HL-60 (cell line): ENCODE results near the gene ZNF783.
A peak's percentile ranks its signal among the peaks of the same experiment; 100 is the strongest.

Source experiments
- DNase-seq, 2 experiments: peaks; one replicate each; pipeline ENCODE4 v3.0.0-alpha.2; 2010 to 2020; ENCODE audit warnings: low read depth in 1 of 2, low spot score in 1 of 2
- H3K27ac ChIP-seq: fragments of 250-450 bp; sonication (Bioruptor Pico); replicated peaks from 2 replicates; pipeline ENCODE4 v1.5.1; 2020; ENCODE audit warnings: mild to moderate bottlenecking, moderate library complexity
- H3K27me3 ChIP-seq: fragments of 250-450 bp; sonication (Bioruptor Pico); 2 replicates; pipeline ENCODE4 v1.5.1; 2021; ENCODE audit warnings: mild to moderate bottlenecking, moderate library complexity; ENCODE audit not compliant: insufficient read depth, poor library complexity, severe bottlenecking
- H3K4me3 ChIP-seq: replicated peaks from 2 replicates; pipeline ENCODE4 v1.5.1; 2011; ENCODE audit warnings: mild to moderate bottlenecking, control low read depth, low read length; ENCODE audit not compliant: insufficient read depth
- CTCF ChIP-seq: IDR thresholded peaks from one replicate; pipeline ENCODE4 v1.5.1; 2011; ENCODE audit warnings: low read length, control low read depth, inconsistent platforms; ENCODE audit not compliant: insufficient read depth
- GABPA ChIP-seq: IDR thresholded peaks from 2 replicates; pipeline ENCODE4 v1.6.1; 2012; ENCODE audit warnings: low read depth
- POLR2AphosphoS5 ChIP-seq: IDR thresholded peaks from 2 replicates; pipeline ENCODE4 v1.6.1; 2012; ENCODE audit warnings: low read depth
- REST ChIP-seq: IDR thresholded peaks from 2 replicates; pipeline ENCODE4 v1.6.1; 2012; ENCODE audit warnings: low read depth; ENCODE audit not compliant: insufficient replicate concordance
- SPI1 ChIP-seq: IDR thresholded peaks from 2 replicates; pipeline ENCODE4 v1.6.1; 2012; ENCODE audit warnings: low read depth, mild to moderate bottlenecking, borderline replicate concordance

ZNF783 gene

GRCh38 chr7:149223176-149223575 lies 38.8 kb upstream of the ZNF783 start:
- no peak for DNase-seq
- no peak for TF ChIP-seq GABPA
- TF ChIP-seq SPI1: no peak
- TF ChIP-seq REST: no peak
- no peak for TF ChIP-seq CTCF
- TF ChIP-seq POLR2AphosphoS5: no peak
- Histone ChIP-seq H3K27me3 (no peaks in the 10 kb centered on the region), H3K27ac (no peak overlapping the region), H3K4me3 (no peak overlapping the region)

GRCh38 chr7:149223761-149224160 lies 38.2 kb upstream of the ZNF783 start:
- no peak for DNase-seq

GRCh38 chr7:149224352-149224751 lies 37.6 kb upstream of the ZNF783 start:
- no peak for TF ChIP-seq POLR2AphosphoS5
- TF ChIP-seq SPI1: no peak
- TF ChIP-seq REST: no peak
- H3K4me3 ChIP-seq: no peak overlapping the region
- DNase-seq: no peak
- no peak overlapping the region for H3K27ac ChIP-seq
- no peaks in the 10 kb centered on the region for H3K27me3 ChIP-seq

More at GRCh38 chr7:149223761-149224160, 38.2 kb upstream of the ZNF783 start:
- H3K4me3 ChIP-seq: no peak overlapping the region
- no peak overlapping the region for H3K27ac ChIP-seq
- H3K27me3 ChIP-seq: no peaks in the 10 kb centered on the region
- TF ChIP-seq REST: no peak
- no peak for TF ChIP-seq GABPA
- TF ChIP-seq SPI1: no peak
- no peak for TF ChIP-seq POLR2AphosphoS5
- TF ChIP-seq CTCF: no peak

- no peaks in the 10 kb centered on the region for H3K27me3 ChIP-seq
- TF ChIP-seq POLR2AphosphoS5 (0 out of 2 replicates have a peak, but pooled peaks have one; percentile 8), REST (no peak)
- H3K27ac ChIP-seq: no peak overlapping the region
- no peak overlapping the region for H3K4me3 ChIP-seq
- no peak for DNase-seq
Observed at GRCh38 chr7:149225106-149225505, 36.9 kb upstream of the ZNF783 start.
